Activated T-helper 1 cell treated with anti-CD3 and anti-CD28 coated beads, Interleukin-2, amount 50 U/mL, for 16 hours (primary cell): ENCODE measurements around the gene RASA3.
"Not testable (repeated sequence)": the region's sequence is repeated elsewhere in the genome, so short reads cannot be mapped to it uniquely, and the experiment has no call there.

Experiments
- DNase-seq, 2 donors: peaks; one replicate each; pipeline ENCODE4 v3.0.0-alpha.2; 2020; ENCODE audit warnings: low read depth in 1 of 2, low spot score in 1 of 2

Gene RASA3

DNA sequence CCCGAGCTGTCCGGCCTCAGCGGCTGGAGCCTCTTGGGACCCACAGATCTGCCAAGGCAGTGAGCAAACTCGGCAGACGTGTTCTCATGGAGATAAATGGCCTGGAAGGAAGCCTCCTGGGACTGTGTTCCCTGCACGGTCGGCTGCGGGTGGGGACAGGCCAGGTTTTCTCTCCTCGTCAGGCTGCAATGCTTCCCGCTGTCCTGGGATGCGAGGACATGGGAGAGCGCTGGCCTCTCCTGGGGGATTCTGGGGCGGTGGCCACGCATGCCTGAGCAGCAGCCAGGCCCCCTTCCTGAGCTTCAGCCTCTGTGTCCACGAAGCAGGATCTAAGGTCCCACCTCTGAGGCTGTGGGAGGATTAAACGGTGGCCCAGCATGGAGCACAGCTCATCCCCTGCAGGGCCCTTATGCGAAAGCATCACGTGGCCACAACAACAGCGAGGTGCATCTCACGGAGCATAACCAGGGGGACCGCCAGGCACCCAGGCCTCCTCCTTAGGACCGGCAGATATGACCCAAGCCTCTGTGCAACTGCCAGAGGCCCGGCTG lies 137.3 kb downstream of the RASA3 start:
- no peak for DNase-seq

DNA sequence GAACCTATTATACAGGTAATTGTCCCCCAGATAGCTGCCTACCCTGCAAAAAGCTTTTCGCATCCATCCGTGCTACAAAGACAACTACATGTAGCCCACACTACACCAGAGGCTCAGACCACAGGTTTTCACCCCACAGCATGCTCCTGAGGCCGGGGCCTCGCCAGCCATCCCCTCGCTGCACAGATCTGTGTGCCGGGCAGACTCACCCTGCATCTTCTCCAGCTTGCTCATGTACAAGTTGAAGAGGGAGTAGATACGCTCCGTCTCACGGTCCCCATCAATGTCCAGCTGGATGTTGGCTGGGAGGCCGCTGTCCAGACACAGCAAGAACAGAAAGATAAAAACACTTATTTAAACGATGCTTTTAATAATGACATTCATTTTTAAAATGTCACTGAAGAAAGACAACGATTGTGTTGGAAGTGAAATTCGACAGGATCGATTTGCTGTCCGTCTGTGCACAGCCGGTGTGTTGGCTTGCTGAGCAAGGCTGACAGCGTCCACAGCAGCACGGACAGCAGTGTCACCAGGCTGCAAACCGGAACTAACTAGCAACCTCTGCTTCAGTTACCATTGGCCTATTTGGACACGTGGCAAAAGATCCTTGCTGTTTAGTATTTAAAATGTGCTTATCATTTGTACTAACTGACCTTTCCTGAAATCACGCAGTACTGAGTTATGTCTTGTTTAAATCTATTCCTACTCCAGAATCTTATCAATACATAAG lies 140.0 kb downstream of the RASA3 start:
- no peak for DNase-seq

DNA sequence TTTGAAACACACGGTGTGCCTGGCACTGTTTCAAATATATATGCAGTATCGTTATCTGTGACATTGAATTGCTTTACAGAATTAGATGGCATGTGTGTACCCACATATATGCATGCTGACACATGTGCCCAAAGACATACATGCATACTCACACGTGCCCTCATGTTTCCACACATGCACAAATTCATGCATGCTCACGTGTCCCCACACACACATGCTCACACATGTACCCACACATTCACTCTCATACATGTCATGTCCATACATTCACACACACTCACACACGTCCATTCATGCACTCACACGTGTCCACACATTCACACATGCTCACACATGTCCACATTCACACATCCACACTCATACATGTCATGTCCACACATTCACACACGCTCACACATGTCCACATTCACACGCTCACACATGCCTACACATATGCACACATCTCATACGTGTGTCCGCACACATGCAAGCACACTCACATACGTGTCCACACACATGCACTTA lies 140.7 kb downstream of the RASA3 start:
- DNase-seq, result no peak

DNA sequence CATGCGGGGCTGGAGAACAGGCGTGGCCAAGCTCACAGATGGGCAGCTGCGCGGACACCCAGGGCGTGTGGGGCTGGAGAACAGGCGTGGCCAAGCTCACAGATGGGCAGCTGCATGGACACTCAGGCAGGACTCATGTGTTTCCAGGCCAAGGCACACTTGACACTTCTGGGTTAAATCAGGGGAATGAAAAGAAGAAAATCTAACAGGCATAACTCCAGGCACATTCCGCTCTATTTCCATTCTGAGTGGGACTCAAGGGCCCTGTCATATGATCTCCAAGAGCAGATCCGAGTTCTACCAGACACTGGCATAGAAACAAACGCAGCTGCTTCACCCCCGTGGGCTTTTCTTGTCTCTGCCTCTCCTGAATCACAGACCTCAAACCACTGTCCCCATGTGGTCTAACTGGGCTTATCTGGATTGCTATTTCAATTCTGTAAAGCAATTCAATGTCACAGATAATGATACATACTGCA lies 141.2 kb downstream of the RASA3 start:
- DNase-seq, result no peak

DNA sequence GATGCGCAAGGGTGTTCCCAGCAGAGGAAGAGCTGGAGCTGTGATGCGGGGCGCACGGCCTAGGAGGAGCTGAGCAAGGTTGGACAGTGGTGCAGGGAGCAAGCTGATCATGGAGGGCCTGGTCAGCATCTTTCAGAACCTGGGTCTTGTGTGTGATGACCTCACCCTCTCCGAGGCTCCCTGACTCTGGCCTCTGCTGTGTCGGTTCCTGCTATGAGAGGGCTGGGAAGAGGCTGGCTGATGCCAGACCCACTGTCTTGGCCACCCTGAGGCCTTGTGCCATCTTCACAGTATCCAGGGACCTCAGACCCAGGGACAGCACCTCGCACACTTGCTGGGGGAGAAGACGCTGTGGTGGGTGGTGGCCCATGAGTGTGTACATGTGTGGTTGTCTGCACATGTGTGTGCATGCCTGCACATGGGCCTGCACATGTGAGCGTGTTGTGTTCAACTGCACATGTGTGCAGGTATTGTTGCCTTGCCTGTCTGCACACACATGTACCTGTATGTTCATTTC lies 142.0 kb downstream of the RASA3 start:
- no peak for DNase-seq

DNA sequence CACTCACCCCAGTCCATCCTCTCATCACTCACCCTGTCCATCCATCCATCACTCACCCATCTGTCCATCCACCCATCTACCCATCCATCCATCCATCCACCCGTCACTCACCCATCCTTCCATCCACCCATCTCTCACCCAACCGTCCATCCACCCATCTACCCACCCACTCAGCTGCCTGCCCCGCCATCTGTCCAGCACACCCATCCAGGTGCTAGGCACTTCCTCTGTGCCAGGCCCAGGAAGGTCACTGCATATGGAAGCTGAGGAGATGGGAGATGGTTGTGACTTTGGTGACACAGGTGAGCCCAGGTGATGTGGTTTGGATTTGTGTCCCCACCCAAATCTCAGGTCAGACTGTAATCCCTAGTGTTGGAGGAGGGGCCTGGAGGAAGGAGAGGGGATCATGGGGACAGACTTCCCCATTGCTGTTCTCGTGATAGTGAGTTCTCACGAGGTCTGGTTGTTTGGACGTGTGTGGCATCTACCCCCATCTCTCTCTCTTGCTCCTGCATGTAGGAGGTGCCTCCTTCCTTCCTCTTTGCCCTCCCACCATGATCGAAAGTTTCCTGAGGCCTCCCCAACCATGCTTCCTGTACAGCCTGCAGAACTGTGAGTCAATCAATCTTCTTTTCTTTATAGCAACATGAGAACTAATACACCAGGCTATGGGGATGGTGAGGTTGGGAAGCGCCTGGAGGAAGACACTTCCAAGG lies 142.7 kb downstream of the RASA3 start:
- DNase-seq, result no peak

DNA sequence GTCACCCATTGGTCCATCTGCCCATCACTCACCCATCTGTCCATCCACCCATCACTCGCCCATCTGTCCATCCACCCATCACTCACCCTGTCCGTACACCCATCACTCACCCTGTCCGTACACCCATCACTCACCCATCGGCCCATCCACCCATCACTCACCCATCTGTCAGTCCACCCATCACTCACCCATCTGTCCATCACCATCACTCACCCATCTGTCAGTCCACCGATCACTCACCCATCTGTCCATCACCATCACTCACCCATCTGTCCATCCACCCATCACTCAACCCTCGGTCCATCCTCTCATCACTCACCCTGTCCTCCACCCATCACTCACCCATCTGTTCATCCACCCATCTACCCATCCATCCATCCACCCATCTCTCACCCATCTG lies 143.6 kb downstream of the RASA3 start:
- not testable (repeated sequence) for DNase-seq

DNA sequence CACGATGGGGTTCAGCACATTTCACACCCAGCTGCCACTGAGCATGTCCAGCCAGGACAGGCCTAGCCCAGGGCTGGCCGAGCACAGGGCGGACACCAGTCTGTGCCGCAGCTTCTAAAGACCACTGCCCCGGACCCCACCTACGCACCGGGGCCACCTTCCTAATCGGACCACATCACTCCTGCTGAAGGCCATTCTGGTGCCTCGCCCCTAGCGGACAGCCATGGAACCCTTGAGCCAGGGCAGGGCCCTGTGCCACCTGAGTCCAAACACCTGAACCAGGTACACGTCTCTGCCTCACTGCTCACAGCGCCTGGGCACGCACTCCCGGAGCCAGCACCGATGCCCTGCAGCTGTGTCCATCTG lies 150.1 kb downstream of the RASA3 start:
- DNase-seq, result no peak

DNA sequence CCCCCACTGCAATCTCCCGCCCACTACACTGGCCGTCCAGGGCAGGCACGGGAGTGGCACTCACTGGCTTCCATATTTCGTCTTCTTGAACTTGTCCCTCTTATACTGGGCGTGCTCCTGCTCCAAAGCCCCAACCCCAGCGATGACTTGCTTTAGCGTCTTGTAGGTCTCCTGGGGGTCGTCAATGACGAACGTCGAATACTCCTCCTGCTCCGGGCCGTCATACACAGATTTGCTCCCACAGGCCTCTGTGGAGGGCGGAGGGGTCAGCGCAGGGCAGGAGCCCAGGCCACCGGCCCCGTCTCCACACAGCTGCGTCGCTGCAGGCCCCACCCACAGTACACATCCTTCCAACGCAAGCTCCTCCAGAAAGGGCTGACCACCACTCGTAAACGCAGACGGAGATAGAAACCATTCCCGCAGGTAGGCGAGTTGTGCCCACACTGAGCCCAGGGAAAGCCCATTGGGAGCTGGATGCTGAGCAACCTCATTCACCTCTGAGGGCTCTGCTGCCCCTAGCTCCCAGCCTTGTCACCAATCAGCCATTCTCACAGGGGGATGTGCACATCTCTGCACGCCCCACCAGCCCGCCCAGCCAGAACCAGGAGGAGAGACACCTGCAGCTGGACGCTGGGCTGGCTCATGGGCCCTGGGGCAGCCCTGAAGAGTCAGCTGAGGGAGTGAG lies 150.7 kb downstream of the RASA3 start:
- DNase-seq, result no peak

DNA sequence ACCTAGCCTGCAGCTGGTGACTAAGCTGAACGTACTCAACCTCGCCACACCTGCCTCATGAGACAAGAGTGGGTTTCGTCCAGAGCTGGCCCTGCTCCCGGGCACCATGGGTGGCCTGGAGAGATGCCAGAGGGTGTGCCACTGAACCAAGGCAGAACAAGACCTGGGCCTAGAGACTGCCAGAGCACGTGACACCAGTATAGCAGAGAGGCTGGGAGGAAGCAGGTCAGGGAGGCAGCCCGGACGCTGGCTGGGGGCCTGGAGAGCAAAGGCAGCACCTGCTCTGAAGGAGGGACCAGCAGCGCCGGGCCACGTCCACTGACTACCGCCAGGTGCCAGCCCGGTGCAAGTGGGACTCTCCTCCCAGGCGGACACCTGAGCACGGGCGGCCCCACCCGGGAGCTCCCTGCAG lies 151.2 kb downstream of the RASA3 start:
- no peak for DNase-seq

DNA sequence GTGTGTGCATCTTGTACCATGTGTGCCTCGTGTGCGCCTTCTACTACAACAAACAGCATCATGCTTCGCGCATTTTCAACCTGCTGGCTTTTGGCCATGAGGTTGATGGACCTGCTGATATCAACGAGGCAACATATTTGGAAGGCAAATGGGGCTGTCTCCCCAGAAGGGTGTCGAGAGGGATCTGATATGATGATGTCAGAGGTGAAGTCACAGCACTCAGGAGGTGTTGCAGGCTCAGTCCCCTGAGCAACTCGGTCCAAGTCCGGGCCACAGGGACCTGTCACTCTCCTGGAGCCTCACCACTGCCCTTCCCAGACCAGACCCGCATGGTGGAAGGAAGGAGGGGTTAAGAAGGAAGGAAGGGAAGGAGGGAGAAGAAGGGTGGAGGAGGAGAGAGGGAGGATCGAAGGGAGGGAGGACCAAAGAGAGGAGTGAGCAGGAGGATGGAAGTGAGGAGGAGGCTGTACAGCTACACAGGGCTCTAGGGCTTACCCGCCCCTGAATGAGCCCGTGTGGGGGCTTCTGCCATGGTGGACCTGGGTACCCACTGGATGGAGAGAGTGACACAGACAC lies 151.8 kb downstream of the RASA3 start:
- no peak for DNase-seq

DNA sequence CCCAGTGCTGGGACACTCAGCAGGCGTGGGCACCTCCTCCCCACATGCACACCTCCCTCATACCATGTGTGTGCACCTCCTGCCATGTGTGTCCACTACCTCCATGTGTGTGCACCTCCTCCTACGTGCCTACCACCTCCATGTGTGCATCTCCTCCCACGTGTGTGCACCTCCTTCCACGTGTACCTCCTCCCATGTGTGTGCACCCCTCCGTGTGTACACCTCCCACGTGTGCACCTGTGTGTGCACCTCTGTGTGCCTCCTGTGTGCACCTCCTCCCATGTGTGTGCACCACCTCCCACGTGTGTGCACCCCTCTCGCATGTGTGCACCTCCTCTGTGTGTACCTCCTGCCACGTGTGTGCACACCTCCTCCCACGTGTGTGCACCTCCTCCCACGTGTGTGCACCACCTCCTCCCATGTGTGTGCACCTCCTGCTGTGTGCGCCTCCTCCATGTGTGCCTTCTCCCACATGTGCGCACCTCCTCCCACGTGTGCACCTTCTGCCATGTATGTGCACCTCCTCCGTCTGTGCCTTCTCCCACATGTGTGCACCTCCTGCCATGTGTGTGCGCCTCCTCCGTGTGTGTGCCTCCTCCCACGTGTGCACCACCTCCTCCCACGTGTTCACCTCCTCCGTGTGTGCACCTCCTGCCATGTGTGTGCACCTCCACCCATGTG lies 152.5 kb downstream of the RASA3 start:
- DNase-seq, result no peak

DNA sequence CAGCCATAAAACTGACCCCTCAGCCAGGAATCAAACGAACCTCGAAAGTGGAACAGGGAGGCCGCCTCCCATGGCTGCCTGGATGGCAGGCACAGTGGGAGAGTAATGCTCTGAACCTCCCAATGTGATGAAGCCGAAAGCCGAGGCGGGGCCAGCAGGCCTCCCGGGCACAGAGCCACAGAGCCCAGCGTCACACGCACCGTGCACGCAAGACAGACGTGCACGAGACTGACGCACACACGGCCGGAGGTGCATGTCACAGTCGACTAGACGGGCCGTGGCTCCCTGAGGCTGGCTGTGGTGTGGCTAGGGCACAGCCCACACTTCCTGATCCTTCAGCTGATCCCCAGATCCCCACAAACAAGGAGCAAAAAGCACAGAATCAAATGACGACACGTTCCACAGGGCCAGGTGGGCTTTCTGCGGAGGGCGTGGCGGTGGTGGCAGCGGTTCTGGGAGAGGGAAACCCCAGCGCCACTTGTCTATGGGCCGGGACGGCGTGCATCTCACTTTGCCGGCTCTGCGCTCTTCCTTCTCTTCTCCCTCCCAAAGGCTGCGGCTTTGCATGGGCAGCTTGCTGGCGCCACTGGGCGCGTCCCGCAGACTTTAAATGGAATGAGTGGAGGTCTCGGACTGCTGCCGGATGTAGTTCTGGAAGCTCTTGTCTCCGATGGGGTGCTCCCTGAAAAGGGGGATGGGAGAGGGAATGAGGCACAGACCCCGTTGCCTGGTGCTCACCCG lies 153.5 kb downstream of the RASA3 start:
- no peak for DNase-seq

DNA sequence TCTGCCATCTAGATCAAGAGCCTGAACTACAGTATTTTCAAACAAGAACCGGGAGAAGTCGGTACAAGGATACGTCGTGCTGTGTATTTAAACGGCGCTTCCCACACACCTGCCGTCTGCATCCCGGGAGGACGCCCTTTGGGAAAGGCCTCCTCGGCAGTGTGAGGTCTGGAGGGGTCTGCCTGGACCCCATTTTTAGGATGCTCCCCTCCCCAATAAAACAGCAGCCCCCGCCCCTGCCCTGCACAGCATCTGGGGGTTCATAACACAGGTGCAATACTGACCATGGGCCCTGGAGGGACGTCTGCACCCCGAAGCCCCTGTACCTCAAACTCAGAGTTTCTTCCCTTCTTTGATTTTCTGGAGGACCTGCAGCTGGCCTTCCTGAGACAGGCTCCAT lies 154.4 kb downstream of the RASA3 start:
- no peak for DNase-seq

DNA sequence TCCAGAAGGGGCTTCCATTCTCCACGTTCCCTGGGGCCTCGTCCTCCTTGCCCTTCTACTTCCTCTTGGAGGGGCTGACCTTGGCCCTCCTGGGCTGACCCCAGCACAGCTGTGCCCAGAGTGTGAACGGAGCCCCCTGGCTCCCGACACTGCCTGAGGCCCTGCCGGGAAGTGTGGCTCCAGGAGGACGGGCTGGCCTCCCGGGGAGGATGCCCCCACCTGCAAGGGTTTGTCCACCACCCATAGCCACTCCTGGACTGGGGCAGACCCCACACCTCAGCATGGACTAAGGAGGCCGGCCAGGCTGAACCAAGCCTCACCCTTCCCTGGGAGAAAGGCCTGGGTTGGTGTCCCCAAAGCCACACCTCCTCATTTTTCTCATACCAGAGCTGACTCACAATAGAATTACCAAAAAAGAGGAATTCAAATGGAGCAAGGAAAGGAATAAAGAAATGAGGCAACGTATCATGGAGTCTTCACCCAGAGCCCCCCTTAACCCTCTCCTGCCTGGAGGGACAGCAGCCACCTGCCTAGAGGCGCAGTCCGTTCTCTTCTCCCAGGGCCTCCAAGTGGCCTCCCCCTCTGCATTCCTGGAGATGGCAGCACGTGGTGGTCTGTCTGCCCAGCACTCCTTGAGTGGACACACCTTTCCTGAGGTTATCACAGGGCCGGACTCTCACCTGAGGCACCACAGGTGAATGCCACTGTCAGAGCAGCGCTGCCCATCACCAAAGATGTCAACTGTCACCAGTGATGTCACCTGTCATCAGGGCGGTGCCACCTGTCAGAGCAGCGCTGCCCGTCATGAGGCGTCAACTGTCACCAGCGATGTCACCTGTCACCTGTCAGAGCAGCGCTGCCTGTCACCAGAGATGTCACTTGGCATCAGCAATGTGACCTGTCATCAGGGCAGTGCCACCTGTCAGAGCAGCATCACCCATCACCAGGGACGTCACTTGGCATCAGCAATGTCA lies 155.4 kb downstream of the RASA3 start:
- DNase-seq, result no peak

DNA sequence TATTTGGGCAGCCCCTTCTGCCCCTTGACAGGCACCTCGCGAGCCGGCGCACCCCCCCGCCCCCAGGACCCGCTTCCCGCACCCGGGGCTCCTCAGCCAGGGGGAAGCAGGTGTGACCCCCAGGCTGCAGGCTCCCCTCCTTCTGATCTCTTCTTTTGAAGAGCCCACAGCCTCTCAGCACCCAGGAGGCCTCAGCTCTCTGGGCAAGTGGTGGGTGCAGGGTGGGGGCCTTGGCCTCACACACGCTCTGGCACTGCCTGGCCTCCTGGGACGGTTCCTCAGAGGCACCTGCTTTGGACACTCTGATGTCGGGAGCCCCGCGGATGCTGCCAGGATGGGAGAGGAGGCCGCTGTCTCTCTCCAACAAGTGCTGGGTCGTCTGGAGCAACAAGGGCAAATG lies 157.0 kb downstream of the RASA3 start:
- no peak for DNase-seq

DNA sequence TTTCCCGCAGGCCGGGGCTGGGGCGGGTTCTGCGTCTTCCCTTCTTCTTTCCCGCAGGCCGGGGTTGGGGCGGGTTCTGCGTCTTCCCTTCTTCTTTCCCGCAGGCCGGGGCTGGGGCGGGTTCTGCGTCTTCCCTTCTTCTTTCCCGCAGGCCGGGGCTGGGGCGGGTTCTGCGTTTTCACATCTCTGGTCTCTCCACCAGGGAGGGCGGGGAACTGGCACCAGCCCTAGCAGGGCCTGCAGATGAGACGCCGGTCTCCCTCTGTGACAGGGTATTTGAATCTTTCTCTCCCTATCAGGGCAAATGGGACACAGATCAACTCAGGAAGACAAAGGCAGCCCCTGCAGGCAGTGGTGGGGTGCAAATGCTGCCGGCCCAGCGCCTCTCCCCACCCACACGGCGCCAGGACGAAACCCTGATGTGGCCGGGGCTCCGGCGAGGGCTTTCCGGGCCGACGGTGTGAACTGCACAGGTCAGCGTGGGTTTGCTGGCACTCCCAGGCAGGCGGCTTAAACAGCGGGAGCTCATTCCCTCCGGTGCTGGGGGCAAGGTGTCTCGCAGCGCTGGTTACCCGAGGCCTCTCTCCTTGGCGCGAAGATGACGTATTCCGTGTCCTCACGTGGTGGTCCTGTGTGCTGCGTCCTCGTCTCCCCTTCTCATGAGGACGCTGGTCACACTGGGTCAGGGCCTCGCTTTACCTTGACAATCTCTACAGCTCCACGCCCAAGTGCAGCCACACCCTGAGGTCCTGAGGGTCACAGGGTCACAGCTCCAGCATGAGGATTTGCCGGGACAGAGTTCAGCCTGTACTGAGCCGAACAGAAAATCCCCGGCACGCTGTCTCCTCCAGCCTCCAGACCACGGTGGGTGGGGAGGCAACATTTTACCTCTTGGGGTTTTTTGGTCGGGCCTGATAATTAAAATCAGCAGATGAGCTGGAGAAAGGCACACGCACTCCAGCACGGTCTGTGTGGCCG lies 157.8 kb downstream of the RASA3 start:
- DNase-seq, result no peak
